HG03103 (cell line): Measurements from ENCODE around the gene CCDC7.
"Not testable (repeated sequence)": the region's sequence is repeated elsewhere in the genome, so short reads cannot be mapped to it uniquely, and the experiment has no call there.

Experiments used
- ATAC-seq: cut with Tn5 transposase; IDR thresholded peaks from one replicate; pipeline ENCODE4 v1.9.1; 2021; ENCODE audit warnings: low read depth; ENCODE audit not compliant: unreplicated experiment

The CCDC7 gene

DNA sequence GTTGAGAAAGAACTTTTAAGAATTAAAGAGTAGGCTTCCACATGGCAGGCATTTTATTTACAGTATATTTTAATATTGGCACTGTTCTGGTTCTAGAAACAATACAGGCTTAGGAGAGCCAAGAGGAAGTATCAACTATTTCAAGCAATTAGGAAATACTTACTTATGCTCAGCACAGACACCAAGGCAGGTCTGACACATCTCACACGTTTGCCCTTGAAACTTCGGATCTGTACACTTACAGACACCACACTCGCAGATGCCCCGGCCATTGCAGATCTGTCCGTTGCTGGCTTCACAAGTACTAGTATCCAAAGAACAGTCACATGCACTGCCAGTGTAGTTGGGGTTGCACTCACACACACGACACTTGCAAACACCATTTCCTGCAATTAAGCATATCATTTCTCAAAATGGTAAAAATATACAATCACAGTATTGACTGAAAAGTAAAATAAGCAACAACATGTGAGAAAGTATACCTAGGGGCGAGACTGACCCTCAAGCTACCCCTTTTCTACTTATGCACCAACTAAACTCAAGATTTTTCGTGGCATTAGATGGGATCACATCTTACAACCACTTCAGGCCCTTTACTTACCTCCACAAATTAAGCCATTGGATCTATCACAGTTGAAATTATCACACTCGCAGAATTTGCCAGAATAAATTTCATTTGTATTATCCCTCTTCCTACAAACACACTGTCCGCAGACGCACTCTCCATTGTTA, 465.5 kb downstream of the CCDC7 start:
- ATAC-seq, result no peak

DNA sequence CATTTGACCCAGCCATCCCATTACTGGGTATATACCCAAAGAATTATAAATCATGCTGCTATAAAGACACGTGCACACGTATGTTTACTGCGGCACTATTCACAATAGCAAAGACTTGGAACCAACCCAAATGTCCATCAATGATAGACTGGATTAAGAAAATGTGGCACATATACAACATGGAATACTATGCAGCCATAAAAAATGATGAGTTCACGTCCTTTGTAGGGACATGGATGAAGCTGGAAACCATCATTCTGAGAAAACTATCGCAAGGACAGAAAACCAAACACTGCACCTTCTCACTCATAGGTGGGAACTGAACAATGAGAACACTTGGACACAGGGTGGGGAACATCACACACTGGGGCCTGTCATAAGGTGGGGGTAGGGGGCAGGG, 471.9 kb downstream of the CCDC7 start:
- not testable (repeated sequence) for ATAC-seq

DNA sequence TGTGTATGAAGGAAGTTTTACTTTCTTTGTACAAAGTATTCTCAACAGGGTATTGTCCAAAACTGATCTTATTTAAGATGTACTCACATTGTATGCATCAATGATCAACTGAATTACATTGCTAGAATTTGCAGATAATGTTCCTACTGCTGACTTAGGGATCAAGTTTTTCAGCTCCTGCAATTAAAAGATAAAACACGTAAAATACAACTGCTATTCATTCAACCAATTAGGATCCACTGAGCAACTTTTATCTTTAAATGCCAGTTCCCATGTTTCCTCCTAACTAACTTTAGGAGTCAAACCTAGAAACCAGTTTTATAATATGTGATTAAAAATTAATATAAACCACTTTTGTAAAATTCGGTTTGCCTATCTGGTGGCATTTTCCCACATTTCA, 476.2 kb downstream of the CCDC7 start:
- no peak for ATAC-seq

DNA sequence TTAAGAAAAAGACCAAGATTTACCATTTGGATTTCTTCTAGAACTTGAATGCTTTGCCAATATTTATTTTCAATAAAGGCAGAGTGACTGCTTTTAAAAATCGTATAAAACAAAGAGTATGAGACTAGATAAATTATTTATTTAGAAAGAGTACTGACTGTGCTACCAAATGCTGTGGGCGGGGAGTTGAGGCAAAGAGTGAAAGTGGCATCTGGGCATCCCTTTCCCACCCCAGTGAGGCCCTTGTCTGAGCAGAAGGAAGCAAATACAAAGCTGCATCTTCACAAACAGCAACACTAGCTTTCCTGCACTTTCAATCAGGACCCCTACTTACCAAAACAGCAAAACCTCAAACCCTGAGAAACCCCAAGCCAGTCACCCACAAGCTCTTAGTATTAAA, 477.2 kb downstream of the CCDC7 start:
- ATAC-seq, result no peak

DNA sequence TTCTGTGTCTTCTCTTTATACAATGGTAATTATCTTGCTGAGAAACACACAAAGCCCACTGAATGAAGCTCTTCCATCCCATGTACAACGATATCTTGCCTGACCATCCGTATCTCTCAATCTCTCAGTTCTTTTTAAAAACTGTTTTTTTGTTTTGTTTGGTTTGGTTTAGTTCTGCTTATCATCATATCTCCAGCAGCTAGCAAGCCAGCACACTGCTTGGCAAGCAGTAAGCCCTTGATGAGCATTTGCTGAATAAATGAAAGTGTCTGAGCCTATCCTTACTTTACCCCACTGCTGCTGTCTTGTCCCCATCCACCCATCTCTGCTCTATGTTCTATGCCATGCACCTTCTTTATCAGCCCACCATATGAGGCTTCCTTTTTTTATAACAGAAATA, 477.9 kb downstream of the CCDC7 start:
- ATAC-seq, result no peak
